ENCODE data around the gene OR2A2.

OR2A2 gene

GRCh38 chr7:144144426-144144825, 35.0 kb downstream of the OR2A2 start:
- DNase-seq: no peak

DNA sequence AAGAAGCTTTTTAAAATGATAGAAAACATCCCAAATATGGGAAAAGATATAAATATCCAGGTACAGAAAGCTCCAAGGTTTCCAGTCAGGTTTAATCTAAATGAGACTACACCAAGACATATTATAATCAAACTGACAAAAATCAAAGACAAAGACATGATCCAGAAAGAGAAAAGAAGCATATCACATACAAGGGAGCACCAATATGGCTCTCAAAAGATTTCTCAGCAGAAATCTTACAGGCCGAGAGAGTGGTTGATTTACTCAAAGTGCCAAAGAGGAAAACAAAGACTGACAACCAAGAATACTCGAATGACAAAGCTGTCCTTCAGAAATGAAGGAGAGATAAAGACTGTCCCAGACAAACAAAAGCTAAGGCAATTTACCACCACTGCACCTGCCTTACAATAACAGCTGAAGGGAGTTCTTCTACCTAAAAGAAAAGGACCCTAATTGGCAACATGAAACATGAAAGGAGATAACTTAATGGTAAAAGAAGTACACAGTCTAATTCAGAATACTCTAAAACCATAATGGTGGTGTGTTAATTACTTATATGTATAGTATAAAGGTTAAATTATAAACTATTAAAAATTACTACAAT, 38.9 kb downstream of the OR2A2 start:
- no peak for DNase-seq

DNA sequence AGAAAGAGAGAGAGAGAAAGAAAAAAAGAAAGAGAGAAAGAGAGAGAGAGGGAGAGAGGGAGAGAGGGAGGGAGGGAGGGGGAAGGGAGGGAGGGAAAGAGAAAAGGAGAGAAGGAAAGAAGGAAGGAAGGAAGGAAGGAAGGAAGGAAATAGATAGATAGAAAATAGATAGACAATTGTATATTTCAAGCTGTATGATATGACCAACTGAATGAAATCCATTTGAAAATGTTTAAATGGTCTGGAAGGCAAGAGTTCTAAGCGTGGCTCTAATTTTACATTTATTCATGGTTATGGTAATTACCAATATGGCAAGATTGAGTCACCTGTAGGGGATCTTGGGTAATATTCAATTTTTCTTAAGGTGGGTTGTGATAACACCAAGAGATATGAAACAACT, 49.5 kb downstream of the OR2A2 start:
- no peak for DNase-seq
